Osteocyte (in vitro differentiated cells): ENCODE results near the gene HMX1. TPM values are rescaled to one million over a fixed set of nuclear protein-coding genes. Genes with fewer than 3 reads are reported as not detected.

Experiments used
- DNase-seq: peaks from one replicate; pipeline ENCODE4 v3.0.0; 2021; ENCODE audit warnings: mixed read lengths; ENCODE audit not compliant: unreplicated experiment; ENCODE audit errors: extremely low spot score
- H3K27ac Mint-ChIP-seq: one replicate; pipeline ENCODE4 v1.8.0; 2021; ENCODE audit warnings: mild to moderate bottlenecking, mixed read lengths; ENCODE audit not compliant: unreplicated experiment
- H3K27me3 Mint-ChIP-seq: one replicate; pipeline ENCODE4 v1.8.0; 2021; ENCODE audit warnings: mixed read lengths; ENCODE audit not compliant: unreplicated experiment
- H3K36me3 Mint-ChIP-seq: one replicate; pipeline ENCODE4 v1.8.0; 2021; ENCODE audit warnings: mixed read lengths; ENCODE audit not compliant: unreplicated experiment
- H3K4me1 Mint-ChIP-seq: one replicate; pipeline ENCODE4 v1.8.0; 2021; ENCODE audit warnings: mixed read lengths; ENCODE audit not compliant: unreplicated experiment
- H3K4me3 Mint-ChIP-seq: one replicate; pipeline ENCODE4 v1.8.0; 2021; ENCODE audit warnings: mild to moderate bottlenecking, moderate library complexity, mixed read lengths; ENCODE audit not compliant: unreplicated experiment
- H3K9me3 Mint-ChIP-seq: one replicate; pipeline ENCODE4 v1.8.0; 2021; ENCODE audit warnings: mixed read lengths; ENCODE audit not compliant: unreplicated experiment
- CTCF ChIP-seq: fragments of 200-600 bp; sonication (generic); IDR thresholded peaks from 2 replicates; pipeline ENCODE4 v1.5.0; 2021; ENCODE audit warnings: antibody characterized with exemption, mild to moderate bottlenecking, moderate library complexity
- total RNA-seq: library from RNA; stranded (reverse); gene quantifications from 2 replicates; pipeline ENCODE4 v1.2.1, GENCODE V29; 2021

Gene HMX1
- total RNA-seq, 1 donor from 2014 or later: 3.5 TPM

- TF ChIP-seq CTCF: no peak
- Mint-ChIP-seq H3K4me3 (no peak overlapping the region), H3K9me3 (no peaks in the 10 kb centered on the region), H3K27ac (no peak overlapping the region), H3K36me3 (no peaks in the 10 kb centered on the region), H3K27me3 (peaks cover 3% of the 10 kb centered on the region), H3K4me1 (no peaks in the 10 kb centered on the region)
- no peak for DNase-seq
These were observed 29.0 kb downstream of the HMX1 start for GRCh38 chr4:8842614-8843013.

- Mint-ChIP-seq H3K9me3 (no peaks in the 10 kb centered on the region), H3K4me3 (no peak overlapping the region), H3K36me3 (no peaks in the 10 kb centered on the region), H3K4me1 (no peaks in the 10 kb centered on the region), H3K27me3 (peaks cover 5% of the 10 kb centered on the region), H3K27ac (no peak overlapping the region)
- no peak for DNase-seq
- no peak for TF ChIP-seq CTCF
These were observed 29.9 kb downstream of the HMX1 start for GRCh38 chr4:8841678-8842268.

GRCh38 chr4:8840816-8841455 is 30.7 kb downstream of the HMX1 start:
- no peaks in the 10 kb centered on the region for H3K4me1 Mint-ChIP-seq
- no peak overlapping the region for H3K27ac Mint-ChIP-seq

GRCh38 chr4:8840006-8840793 is 31.4 kb downstream of the HMX1 start:
- no peaks in the 10 kb centered on the region for H3K4me1 Mint-ChIP-seq
- H3K4me3 Mint-ChIP-seq: no peak overlapping the region
- no peak for TF ChIP-seq CTCF
- H3K27me3 Mint-ChIP-seq: peaks cover 5% of the 10 kb centered on the region
- no peaks in the 10 kb centered on the region for H3K9me3 Mint-ChIP-seq
- no peaks in the 10 kb centered on the region for H3K36me3 Mint-ChIP-seq
- H3K27ac Mint-ChIP-seq: no peak overlapping the region
- peak; percentile 67 for DNase-seq

More at GRCh38 chr4:8840816-8841455, 30.7 kb downstream of the HMX1 start:
- no peak for DNase-seq
- Mint-ChIP-seq H3K36me3 (no peaks in the 10 kb centered on the region), H3K9me3 (no peaks in the 10 kb centered on the region), H3K27me3 (peaks cover 5% of the 10 kb centered on the region), H3K4me3 (no peak overlapping the region)
- no peak for TF ChIP-seq CTCF

- DNase-seq: peak; percentile 85
- H3K9me3 Mint-ChIP-seq: no peaks in the 10 kb centered on the region
- H3K27me3 Mint-ChIP-seq: peaks cover 5% of the 10 kb centered on the region
- no peaks in the 10 kb centered on the region for H3K36me3 Mint-ChIP-seq
- no peak for TF ChIP-seq CTCF
- no peak overlapping the region for H3K27ac Mint-ChIP-seq
- H3K4me1 Mint-ChIP-seq: no peaks in the 10 kb centered on the region
- H3K4me3 Mint-ChIP-seq: no peak overlapping the region
These were observed 32.6 kb downstream of the HMX1 start for GRCh38 chr4:8838961-8839431.
